PC-9 (cell line): ENCODE measurements around the gene CEP55. TPM values are rescaled to one million over a fixed set of nuclear protein-coding genes. Genes with fewer than 3 reads are reported as not detected.

Experiments used
- BruUV-seq: library from RNA; stranded (reverse); fragments of 400-500 nt; replicated peaks from 2 replicates; lab custom pipeline; 2021; lab: Mats Ljungman, UMichigan
- CTCF ChIA-PET: fragments of 300-600 bp; sonication (Branson Sonifier 250); formaldehyde crosslinking; loops from one replicate; lab custom pipeline; 2022; ENCODE audit warnings: antibody characterized with exemption; lab: Charles Lee
- POLR2A ChIA-PET: fragments of 300-600 bp; sonication (Branson Sonifier 250); formaldehyde crosslinking; loops from one replicate; lab custom pipeline; 2022; ENCODE audit warnings: antibody characterized with exemption; ENCODE audit not compliant: unreplicated experiment; lab: Charles Lee
- DNase-seq, 2 experiments: peaks; one replicate each; pipeline versions ENCODE4 v3.0.0 to v3.0.0-alpha.2; 2015 to 2022; ENCODE audit warnings: mixed read lengths in 1 of 2
- H2AFZ ChIP-seq: fragments of 200-600 bp; sonication (generic); 2 replicates; pipeline ENCODE4 v1.8.1; 2017; ENCODE audit warnings: antibody characterized with exemption
- H3F3A ChIP-seq: fragments of 200-600 bp; sonication (generic); 2 replicates; pipeline ENCODE4 v1.8.1; 2017; ENCODE audit warnings: antibody characterized with exemption, mild to moderate bottlenecking, low read depth; ENCODE audit not compliant: insufficient read depth
- H3K27ac ChIP-seq: fragments of 200-600 bp; sonication (generic); 2 replicates; pipeline ENCODE4 v1.6.1; 2016; ENCODE audit warnings: mixed run types
- H3K27me3 ChIP-seq: fragments of 200-600 bp; sonication (generic); 2 replicates; pipeline ENCODE4 v1.6.1; 2016; ENCODE audit warnings: low read depth, mixed run types; ENCODE audit not compliant: insufficient read depth
- H3K36me3 ChIP-seq: fragments of 200-600 bp; sonication (generic); 2 replicates; pipeline ENCODE4 v1.6.1; 2016; ENCODE audit warnings: low read depth, mixed run types
- H3K4me1 ChIP-seq: fragments of 200-600 bp; sonication (generic); replicated peaks from 2 replicates; pipeline ENCODE4 v1.6.1; 2016; ENCODE audit warnings: mixed run types; ENCODE audit not compliant: insufficient read depth
- H3K4me2 ChIP-seq: fragments of 200-600 bp; sonication (generic); 2 replicates; pipeline ENCODE4 v1.6.1; 2017; ENCODE audit warnings: mixed run types
- H3K4me3 ChIP-seq: fragments of 200-600 bp; sonication (generic); 2 replicates; pipeline ENCODE4 v1.6.1; 2016; ENCODE audit warnings: mixed run types
- H3K79me2 ChIP-seq: fragments of 200-600 bp; sonication (generic); 2 replicates; pipeline ENCODE4 v1.6.1; 2017; ENCODE audit warnings: low read depth, mixed run types
- H3K9me2 ChIP-seq: fragments of 200-600 bp; sonication (generic); 2 replicates; pipeline ENCODE4 v1.8.1; 2017; ENCODE audit warnings: mild to moderate bottlenecking; ENCODE audit not compliant: insufficient read depth
- H3K9me3 ChIP-seq: fragments of 200-600 bp; sonication (generic); 2 replicates; pipeline ENCODE4 v1.8.1; 2016; ENCODE audit warnings: low read depth; ENCODE audit not compliant: insufficient read depth
- H4K20me1 ChIP-seq: fragments of 200-600 bp; sonication (generic); 2 replicates; pipeline ENCODE4 v1.8.1; 2017; ENCODE audit not compliant: insufficient read depth
- CTCF ChIP-seq: fragments of 200-600 bp; sonication (generic); conservative IDR thresholded peaks from 2 replicates; pipeline ENCODE4 v1.6.1; 2017; ENCODE audit warnings: mixed run types, antibody characterized with exemption, mild to moderate bottlenecking, moderate library complexity
- EZH2 ChIP-seq: fragments of 200-600 bp; sonication (generic); IDR thresholded peaks from 2 replicates; pipeline ENCODE4 v1.8.0; 2017; ENCODE audit warnings: antibody characterized with exemption, low read depth
- intact Hi-C: fragments of 100-400 bp; cut with micrococcal nuclease; formaldehyde crosslinking; loops from one replicate; pipeline ENCODE4 v1.10.0; 2022; ENCODE audit not compliant: unreplicated experiment
- total RNA-seq: library from RNA; stranded (reverse); gene quantifications from 2 replicates; pipeline ENCODE4 v1.2.3, GENCODE V29; 2021

CEP55 gene
- total RNA-seq, 1 experiment from 2014 or later, result 38.9 TPM

GRCh38 chr10:93454736-93455135 lies 41.7 kb upstream of the CEP55 start:
- H3F3A ChIP-seq, result peaks cover 13% of the 10 kb centered on the region; the same call in 1 of the 2 replicates
- H3K79me2 ChIP-seq, result peaks cover 20% of the 10 kb centered on the region
- ChIA-PET CTCF (interaction anchor here (0.7 kb wide), 1 partner anchor 226 kb away, joined by 8 read pairs; no protein-coding TSS in a partner anchor), POLR2A (interaction anchor here (0.6 kb wide), 1 partner anchor 14 kb away, joined by 4 read pairs; no protein-coding TSS in a partner anchor)
- no peak overlapping the region for H3K4me3 ChIP-seq
- H3K4me2 ChIP-seq, result no peak overlapping the region
- intact Hi-C loops, result no loop called here
- H3K27ac ChIP-seq, result no peak overlapping the region
- no peaks in the 10 kb centered on the region for H4K20me1 ChIP-seq
- H3K27me3 ChIP-seq, result no peaks in the 10 kb centered on the region
- no peaks in the 10 kb centered on the region for H3K9me3 ChIP-seq
- H3K4me1 ChIP-seq, result peaks cover 14% of the 10 kb centered on the region
- H3K36me3 ChIP-seq, result no peaks in the 10 kb centered on the region
- no TSS peak for BruUV-seq
- H3K9me2 ChIP-seq, result no peaks in the 10 kb centered on the region
- no peak for TF ChIP-seq EZH2
- no peak for TF ChIP-seq CTCF
- no peak overlapping the region for H2AFZ ChIP-seq
- DNase-seq, result no peak

GRCh38 chr10:93456480-93456879 lies 39.9 kb upstream of the CEP55 start:
- Histone ChIP-seq H3K79me2 (peaks cover 33% of the 10 kb centered on the region), H3K27ac (no peak overlapping the region), H3F3A (peaks cover 17% of the 10 kb centered on the region; the same call in 1 of the 2 replicates), H4K20me1 (no peaks in the 10 kb centered on the region), H3K4me1 (peaks cover 14% of the 10 kb centered on the region), H3K9me2 (no peaks in the 10 kb centered on the region), H3K4me2 (no peak overlapping the region), H3K36me3 (no peaks in the 10 kb centered on the region), H2AFZ (no peak overlapping the region), H3K27me3 (no peaks in the 10 kb centered on the region), H3K9me3 (no peaks in the 10 kb centered on the region), H3K4me3 (no peak overlapping the region)
- intact Hi-C loops, result no loop called here
- POLR2A ChIA-PET, result no interaction called here
- DNase-seq, result no peak
- CTCF ChIA-PET, result no interaction called here
- no peak for TF ChIP-seq EZH2
- no peak for TF ChIP-seq CTCF
- BruUV-seq, result no TSS peak

GRCh38 chr10:93457511-93457910 lies 38.9 kb upstream of the CEP55 start:
- Histone ChIP-seq H3K4me1 (peaks cover 14% of the 10 kb centered on the region), H3K36me3 (no peaks in the 10 kb centered on the region), H3K27ac (no peak overlapping the region; the same call in 1 of the 2 replicates), H3F3A (peaks cover 17% of the 10 kb centered on the region; the same call in 1 of the 2 replicates), H3K4me3 (no peak overlapping the region), H2AFZ (no peak overlapping the region), H3K79me2 (peaks cover 42% of the 10 kb centered on the region), H3K9me3 (no peaks in the 10 kb centered on the region), H3K27me3 (no peaks in the 10 kb centered on the region), H4K20me1 (no peaks in the 10 kb centered on the region), H3K4me2 (no peak overlapping the region), H3K9me2 (no peaks in the 10 kb centered on the region)
- BruUV-seq, result no TSS peak
- DNase-seq, result no peak
- ChIA-PET CTCF (interaction anchor here (0.9 kb wide), 1 partner anchor 11 kb away, joined by 3 read pairs; no protein-coding TSS in a partner anchor), POLR2A (no interaction called here)
- intact Hi-C loops, result no loop called here
- TF ChIP-seq EZH2, result no peak
- TF ChIP-seq CTCF, result no peak
